ENCODE data around the gene TOPAZ1. TPM values are rescaled to one million over a fixed set of nuclear protein-coding genes. Genes with fewer than 3 reads are reported as not detected.
"Not testable (repeated sequence)": the region's sequence is repeated elsewhere in the genome, so short reads cannot be mapped to it uniquely, and the experiment has no call there.

TOPAZ1 gene
- total RNA-seq, 1 experiment from 2014 or later: not detected

DNA sequence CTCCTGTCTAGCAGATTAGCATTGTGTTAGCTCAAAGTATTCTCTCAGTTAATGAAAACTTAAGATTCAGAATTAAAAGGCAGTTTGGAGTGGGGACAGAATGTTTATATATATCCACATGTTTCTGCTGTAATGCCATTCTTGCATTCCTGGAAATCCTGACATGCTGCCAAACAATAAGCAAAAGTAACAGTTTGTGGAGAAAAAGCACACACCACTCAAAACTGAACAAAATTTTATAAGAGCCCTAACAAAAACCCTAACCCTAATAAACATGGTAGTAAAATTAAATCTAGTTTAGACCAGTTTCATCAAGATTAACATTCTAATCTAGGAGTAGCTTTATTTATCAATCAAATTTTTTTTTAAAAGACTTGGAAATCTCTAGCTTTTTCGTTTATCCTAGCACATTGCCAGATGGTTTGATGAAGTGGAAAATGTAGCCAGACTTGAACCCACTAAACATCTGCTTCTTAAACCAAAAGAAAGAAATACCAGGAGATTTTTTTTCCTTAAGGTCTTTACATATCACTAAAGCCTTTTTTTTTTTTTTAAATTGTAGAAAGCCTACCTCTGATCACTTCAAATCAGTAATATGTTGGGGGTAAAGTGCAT lies 100.6 kb downstream of the TOPAZ1 start:
- ChIA-PET POLR2A (ENCODE audit: unreplicated experiment) (no interaction called here), CTCF (no interaction called here)
- DNase-seq: no peak
- TF ChIP-seq EZH2 (IDR thresholded peaks at IDR 0.05; ENCODE audit: low read length, unreplicated experiment): no peak
- TF ChIP-seq EZH2phosphoT487 (IDR thresholded peaks at IDR 0.05; ENCODE audit: borderline replicate concordance, low read length): no peak
- TF ChIP-seq, protein P1, sequence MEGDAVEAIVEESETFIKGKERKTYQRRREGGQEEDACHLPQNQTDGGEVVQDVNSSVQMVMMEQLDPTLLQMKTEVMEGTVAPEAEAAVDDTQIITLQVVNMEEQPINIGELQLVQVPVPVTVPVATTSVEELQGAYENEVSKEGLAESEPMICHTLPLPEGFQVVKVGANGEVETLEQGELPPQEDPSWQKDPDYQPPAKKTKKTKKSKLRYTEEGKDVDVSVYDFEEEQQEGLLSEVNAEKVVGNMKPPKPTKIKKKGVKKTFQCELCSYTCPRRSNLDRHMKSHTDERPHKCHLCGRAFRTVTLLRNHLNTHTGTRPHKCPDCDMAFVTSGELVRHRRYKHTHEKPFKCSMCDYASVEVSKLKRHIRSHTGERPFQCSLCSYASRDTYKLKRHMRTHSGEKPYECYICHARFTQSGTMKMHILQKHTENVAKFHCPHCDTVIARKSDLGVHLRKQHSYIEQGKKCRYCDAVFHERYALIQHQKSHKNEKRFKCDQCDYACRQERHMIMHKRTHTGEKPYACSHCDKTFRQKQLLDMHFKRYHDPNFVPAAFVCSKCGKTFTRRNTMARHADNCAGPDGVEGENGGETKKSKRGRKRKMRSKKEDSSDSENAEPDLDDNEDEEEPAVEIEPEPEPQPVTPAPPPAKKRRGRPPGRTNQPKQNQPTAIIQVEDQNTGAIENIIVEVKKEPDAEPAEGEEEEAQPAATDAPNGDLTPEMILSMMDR (conservative IDR thresholded peaks at IDR 0.05; ENCODE audit: low read depth, low read length): no peak
- Histone ChIP-seq H3K9ac (ENCODE audit: low read length) (no peak overlapping the region), H3K4me1 (ENCODE audit: insufficient read depth, low read length) (peaks cover 16% of the 10 kb centered on the region), H3K36me3 (ENCODE audit: low read depth, low read length) (no peaks in the 10 kb centered on the region), H3F3A (ENCODE audit: low read length, unreplicated experiment) (no peaks in the 10 kb centered on the region), H3K9me3 (ENCODE audit: low read length) (no peaks in the 10 kb centered on the region), H3K79me2 (ENCODE audit: low read length) (peaks cover 22% of the 10 kb centered on the region), H2AFZ (ENCODE audit: low read length) (no peak overlapping the region), H3K4me3 (ENCODE audit: low read length) (no peak overlapping the region), H3K4me2 (ENCODE audit: low read length) (no peak overlapping the region), H4K20me1 (ENCODE audit: low read length) (no peaks in the 10 kb centered on the region), H3K27me3 (ENCODE audit: low read length) (no peaks in the 10 kb centered on the region), H3K27ac (ENCODE audit: low read length) (no peak overlapping the region), H3K9me2 (replicated peaks; ENCODE audit: low read length) (no peaks in the 10 kb centered on the region)
- intact Hi-C loops (cut with micrococcal nuclease): no loop called here
- no peak for ATAC-seq
- BruUV-seq (replicated peaks): no TSS peak

- Histone ChIP-seq H3K9me2 (replicated peaks; ENCODE audit: low read length) (no peaks in the 10 kb centered on the region), H3K9ac (ENCODE audit: low read length) (no peak overlapping the region), H3K4me1 (ENCODE audit: insufficient read depth, low read length) (peaks cover 10% of the 10 kb centered on the region), H4K20me1 (ENCODE audit: low read length) (no peaks in the 10 kb centered on the region), H2AFZ (ENCODE audit: low read length) (no peak overlapping the region), H3F3A (ENCODE audit: low read length, unreplicated experiment) (no peaks in the 10 kb centered on the region), H3K4me2 (ENCODE audit: low read length) (no peak overlapping the region), H3K27ac (ENCODE audit: low read length) (no peak overlapping the region), H3K79me2 (ENCODE audit: low read length) (peaks cover 22% of the 10 kb centered on the region), H3K27me3 (ENCODE audit: low read length) (no peaks in the 10 kb centered on the region), H3K4me3 (ENCODE audit: low read length) (no peak overlapping the region), H3K9me3 (ENCODE audit: low read length) (no peaks in the 10 kb centered on the region), H3K36me3 (ENCODE audit: low read depth, low read length) (no peaks in the 10 kb centered on the region)
- DNase-seq (no peak), ATAC-seq (no peak)
- TF ChIP-seq, protein P1 (conservative IDR thresholded peaks at IDR 0.05; ENCODE audit: low read depth, low read length): no peak
- TF ChIP-seq EZH2 (IDR thresholded peaks at IDR 0.05; ENCODE audit: low read length, unreplicated experiment) (no peak), EZH2phosphoT487 (IDR thresholded peaks at IDR 0.05; ENCODE audit: borderline replicate concordance, low read length) (no peak)
- ChIA-PET CTCF (no interaction called here), POLR2A (ENCODE audit: unreplicated experiment) (no interaction called here)
- intact Hi-C loops (cut with micrococcal nuclease): no loop called here
- BruUV-seq (replicated peaks): no TSS peak
These were observed 101.7 kb downstream of the TOPAZ1 start for GRCh38 chr3:44343421-44343820.

GRCh38 chr3:44346590-44346989 lies 104.9 kb downstream of the TOPAZ1 start:
- CTCF ChIA-PET; H3K79me2 ChIP-seq (ENCODE audit: low read length); H3K27ac ChIP-seq (ENCODE audit: low read length); ATAC-seq; H2AFZ ChIP-seq (ENCODE audit: low read length); H3K9ac ChIP-seq (ENCODE audit: low read length); H3K4me2 ChIP-seq (ENCODE audit: low read length); DNase-seq; H4K20me1 ChIP-seq (ENCODE audit: low read length); H3K9me3 ChIP-seq (ENCODE audit: low read length); H3K27me3 ChIP-seq (ENCODE audit: low read length); H3K36me3 ChIP-seq (ENCODE audit: low read depth, low read length); H3K9me2 ChIP-seq (replicated peaks; ENCODE audit: low read length); H3K4me1 ChIP-seq (ENCODE audit: insufficient read depth, low read length); intact Hi-C loops (cut with micrococcal nuclease); H3K4me3 ChIP-seq (ENCODE audit: low read length); POLR2A ChIA-PET (ENCODE audit: unreplicated experiment); H3F3A ChIP-seq (ENCODE audit: low read length, unreplicated experiment); BruUV-seq (replicated peaks): not testable (repeated sequence)
